Progenitor cell of endocrine pancreas (in vitro differentiated cells): ENCODE results near the gene EXD3. TPM values are rescaled to one million over a fixed set of nuclear protein-coding genes. Genes with fewer than 3 reads are reported as not detected.
A peak's percentile ranks its signal among the peaks of the same experiment; 100 is the strongest.
"Not testable (repeated sequence)": the region's sequence is repeated elsewhere in the genome, so short reads cannot be mapped to it uniquely, and the experiment has no call there.

ENCODE experiments used
- DNase-seq: peaks from one replicate; pipeline ENCODE4 v3.0.0; 2021; ENCODE audit warnings: low spot score; ENCODE audit not compliant: unreplicated experiment
- H3K27ac Mint-ChIP-seq: 2 replicates; pipeline ENCODE4 v1.8.0; 2021; ENCODE audit warnings: mild to moderate bottlenecking, moderate library complexity, mixed read lengths
- H3K27me3 Mint-ChIP-seq: 2 replicates; pipeline ENCODE4 v1.8.0; 2021; ENCODE audit warnings: mixed read lengths
- H3K36me3 Mint-ChIP-seq: 2 replicates; pipeline ENCODE4 v1.8.0; 2022; ENCODE audit warnings: mixed read lengths; ENCODE audit not compliant: insufficient read depth
- H3K4me1 Mint-ChIP-seq: 2 replicates; pipeline ENCODE4 v1.8.0; 2021; ENCODE audit warnings: low read depth, mixed read lengths
- H3K4me3 Mint-ChIP-seq: 2 replicates; pipeline ENCODE4 v1.8.0; 2021; ENCODE audit warnings: low read depth, mild to moderate bottlenecking, moderate library complexity, mixed read lengths
- H3K9me3 Mint-ChIP-seq: 2 replicates; pipeline ENCODE4 v1.8.0; 2021; ENCODE audit warnings: low read depth, mixed read lengths
- total RNA-seq: library from RNA; stranded (reverse); gene quantifications from 2 replicates; pipeline ENCODE4 v1.2.1, GENCODE V29; 2021
- TF ChIP-seq, protein P1 (sequence below): fragments of 200-600 bp; sonication (generic); IDR thresholded peaks from one replicate; pipeline ENCODE4 v1.5.0; 2021; ENCODE audit warnings: antibody characterized with exemption, mild to moderate bottlenecking; ENCODE audit not compliant: unreplicated experiment

EXD3 gene
- total RNA-seq, 1 donor from 2014 or later, result 31.7 TPM

DNA sequence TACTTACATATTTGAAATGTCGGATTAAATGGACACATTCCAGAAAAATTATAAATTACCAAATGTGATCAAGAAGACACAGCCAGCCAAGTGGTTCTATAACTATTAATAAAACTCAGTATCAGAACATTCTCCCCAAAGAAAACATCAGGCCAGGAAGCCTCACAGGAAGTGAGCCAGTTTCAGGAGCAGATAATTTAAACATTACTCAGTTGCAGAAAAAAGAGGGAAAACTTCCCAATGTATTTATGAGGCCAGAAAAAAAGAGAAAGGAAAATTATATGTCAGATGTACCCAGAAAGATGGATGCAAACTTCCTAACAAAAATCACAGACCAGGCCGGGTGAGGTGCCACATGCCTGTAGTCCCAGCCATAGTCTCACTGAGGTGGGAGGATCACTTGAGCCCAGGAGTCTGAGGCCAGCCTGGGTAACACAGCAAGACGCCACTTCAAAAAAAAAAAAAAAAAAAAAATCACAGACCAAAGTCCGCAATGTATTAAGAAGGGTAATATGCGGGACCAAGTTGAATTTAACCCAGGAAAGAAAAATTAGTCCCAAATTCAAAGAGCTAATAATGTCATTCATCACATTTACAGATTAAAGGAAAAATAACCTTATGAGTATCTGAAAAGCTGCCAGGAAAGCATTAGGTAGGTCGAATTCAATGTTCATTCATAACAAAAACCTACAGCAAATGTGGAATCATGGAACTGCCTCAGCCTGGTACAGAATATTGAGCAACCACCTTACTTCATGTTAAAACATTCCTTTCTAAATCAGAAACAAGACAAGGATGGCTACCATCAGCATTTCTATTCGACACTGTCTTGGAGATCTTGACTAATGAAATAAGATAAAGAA is 83.7 kb downstream of the EXD3 start:
- TF ChIP-seq, protein P1, sequence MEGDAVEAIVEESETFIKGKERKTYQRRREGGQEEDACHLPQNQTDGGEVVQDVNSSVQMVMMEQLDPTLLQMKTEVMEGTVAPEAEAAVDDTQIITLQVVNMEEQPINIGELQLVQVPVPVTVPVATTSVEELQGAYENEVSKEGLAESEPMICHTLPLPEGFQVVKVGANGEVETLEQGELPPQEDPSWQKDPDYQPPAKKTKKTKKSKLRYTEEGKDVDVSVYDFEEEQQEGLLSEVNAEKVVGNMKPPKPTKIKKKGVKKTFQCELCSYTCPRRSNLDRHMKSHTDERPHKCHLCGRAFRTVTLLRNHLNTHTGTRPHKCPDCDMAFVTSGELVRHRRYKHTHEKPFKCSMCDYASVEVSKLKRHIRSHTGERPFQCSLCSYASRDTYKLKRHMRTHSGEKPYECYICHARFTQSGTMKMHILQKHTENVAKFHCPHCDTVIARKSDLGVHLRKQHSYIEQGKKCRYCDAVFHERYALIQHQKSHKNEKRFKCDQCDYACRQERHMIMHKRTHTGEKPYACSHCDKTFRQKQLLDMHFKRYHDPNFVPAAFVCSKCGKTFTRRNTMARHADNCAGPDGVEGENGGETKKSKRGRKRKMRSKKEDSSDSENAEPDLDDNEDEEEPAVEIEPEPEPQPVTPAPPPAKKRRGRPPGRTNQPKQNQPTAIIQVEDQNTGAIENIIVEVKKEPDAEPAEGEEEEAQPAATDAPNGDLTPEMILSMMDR, result no peak
- H3K4me1 Mint-ChIP-seq, result no peaks in the 10 kb centered on the region
- no peak for DNase-seq
- no peak overlapping the region for H3K27ac Mint-ChIP-seq
- peaks cover 39% of the 10 kb centered on the region for H3K36me3 Mint-ChIP-seq
- no peak overlapping the region for H3K4me3 Mint-ChIP-seq
- no peaks in the 10 kb centered on the region for H3K27me3 Mint-ChIP-seq
- peaks cover 11% of the 10 kb centered on the region for H3K9me3 Mint-ChIP-seq

DNA sequence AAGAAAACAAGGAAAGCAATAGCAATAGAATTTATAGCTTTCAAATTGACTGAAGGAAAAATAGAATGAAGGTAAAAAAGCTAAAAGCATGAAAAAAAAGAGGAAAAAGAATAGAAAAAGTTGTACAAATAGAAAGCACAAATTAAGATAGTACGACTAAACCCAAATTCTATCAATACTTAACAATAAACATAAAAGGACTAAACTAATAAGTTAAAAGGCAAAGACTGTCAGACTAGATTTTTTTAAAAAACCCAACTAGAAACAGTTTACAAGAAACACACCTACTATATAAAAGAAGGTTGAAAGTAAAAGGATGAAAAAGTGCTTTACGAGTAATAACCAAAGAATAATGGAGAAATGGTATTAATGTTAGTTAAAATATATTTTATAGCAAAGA is 86.2 kb downstream of the EXD3 start:
- H3K27ac Mint-ChIP-seq, result no peak overlapping the region
- peaks cover 33% of the 10 kb centered on the region for H3K36me3 Mint-ChIP-seq
- no peak for DNase-seq
- no peaks in the 10 kb centered on the region for H3K27me3 Mint-ChIP-seq
- TF ChIP-seq, protein P1, result no peak
- peaks cover 14% of the 10 kb centered on the region for H3K9me3 Mint-ChIP-seq
- H3K4me3 Mint-ChIP-seq, result no peak overlapping the region
- H3K4me1 Mint-ChIP-seq, result no peaks in the 10 kb centered on the region

DNA sequence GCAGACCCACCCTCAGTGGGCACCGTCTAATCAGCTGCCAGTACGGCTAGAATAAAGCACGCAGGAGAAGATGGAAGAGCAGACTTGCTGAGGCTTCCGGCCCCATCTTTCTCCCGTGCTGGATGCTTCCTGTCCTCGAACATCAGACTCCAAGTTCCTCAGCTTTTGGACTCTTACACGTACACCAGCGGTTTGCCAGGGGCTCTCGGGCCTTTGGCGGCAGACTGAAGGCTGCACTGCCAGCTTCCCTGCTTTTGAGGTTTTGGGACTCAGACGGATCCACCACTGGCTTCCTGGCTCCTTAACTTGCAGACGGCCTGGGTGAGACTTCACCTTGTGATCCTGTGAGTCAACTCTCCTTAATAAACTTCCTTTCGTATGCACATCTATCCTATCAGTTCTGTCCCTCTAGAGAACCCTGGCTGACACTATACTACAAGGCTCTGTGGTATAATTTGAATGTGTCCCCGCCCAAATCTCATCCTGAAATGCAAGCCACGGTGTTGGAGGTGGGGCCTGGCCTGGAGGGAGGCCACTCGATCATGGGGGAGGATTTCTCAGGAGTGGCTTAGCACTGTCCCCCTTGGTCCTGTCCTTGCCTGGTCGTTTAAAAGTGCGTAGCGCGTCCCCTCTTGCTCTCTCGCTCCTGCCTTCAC is 89.8 kb downstream of the EXD3 start:
- TF ChIP-seq, protein P1, result no peak
- no peaks in the 10 kb centered on the region for H3K4me1 Mint-ChIP-seq
- no peak overlapping the region for H3K27ac Mint-ChIP-seq
- H3K4me3 Mint-ChIP-seq, result no peak overlapping the region
- H3K36me3 Mint-ChIP-seq, result peaks cover 22% of the 10 kb centered on the region
- no peak for DNase-seq
- H3K27me3 Mint-ChIP-seq, result no peaks in the 10 kb centered on the region
- H3K9me3 Mint-ChIP-seq, result peaks cover 11% of the 10 kb centered on the region

DNA sequence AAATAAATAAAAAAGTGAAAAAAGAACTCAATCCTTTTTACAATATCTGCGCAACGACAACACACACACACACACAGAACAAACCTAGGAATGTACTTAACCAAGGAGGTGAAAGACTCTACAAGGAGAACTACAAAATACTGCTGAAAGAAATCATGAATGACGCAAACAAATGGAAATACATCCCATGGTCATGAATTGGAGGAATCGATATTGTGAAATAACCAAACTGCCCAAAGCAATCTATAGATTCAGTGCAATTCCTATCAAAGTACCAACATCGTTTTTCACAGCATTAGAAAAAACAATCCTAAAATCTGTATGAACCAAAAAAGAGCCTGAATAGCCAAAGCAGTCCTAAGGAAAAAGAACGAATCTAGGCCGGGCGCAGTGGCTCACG is 91.0 kb downstream of the EXD3 start:
- no peak for DNase-seq
- no peaks in the 10 kb centered on the region for H3K4me1 Mint-ChIP-seq

DNA sequence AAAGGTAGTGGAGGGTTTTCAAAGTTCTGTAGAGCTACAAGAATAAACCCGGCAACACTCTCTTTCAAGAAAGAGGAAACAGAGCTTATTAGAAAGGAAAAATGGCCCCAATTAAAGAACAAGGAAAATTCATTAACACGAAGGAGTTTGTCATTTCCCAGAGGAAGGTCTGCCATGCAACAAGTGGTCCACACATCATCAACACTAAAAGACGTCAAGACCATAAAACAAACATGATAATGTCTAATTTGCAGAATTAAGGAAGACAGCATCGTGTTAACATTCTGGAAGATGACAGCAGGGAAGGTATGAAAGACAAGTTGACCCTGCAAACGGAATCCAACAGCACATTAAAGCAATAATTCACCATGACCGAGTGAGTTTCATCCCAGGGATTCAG is 92.3 kb downstream of the EXD3 start:
- TF ChIP-seq, protein P1, result no peak
- H3K27ac Mint-ChIP-seq, result peak overlapping the region; percentile 1

More for the DNA sequence above, 91.0 kb downstream of the EXD3 start:
- H3K36me3 Mint-ChIP-seq, result peaks cover 21% of the 10 kb centered on the region
- H3K4me3 Mint-ChIP-seq, result no peak overlapping the region
- TF ChIP-seq, protein P1, result no peak
- H3K27ac Mint-ChIP-seq, result no peak overlapping the region
- peaks cover 11% of the 10 kb centered on the region for H3K9me3 Mint-ChIP-seq
- no peaks in the 10 kb centered on the region for H3K27me3 Mint-ChIP-seq

DNA sequence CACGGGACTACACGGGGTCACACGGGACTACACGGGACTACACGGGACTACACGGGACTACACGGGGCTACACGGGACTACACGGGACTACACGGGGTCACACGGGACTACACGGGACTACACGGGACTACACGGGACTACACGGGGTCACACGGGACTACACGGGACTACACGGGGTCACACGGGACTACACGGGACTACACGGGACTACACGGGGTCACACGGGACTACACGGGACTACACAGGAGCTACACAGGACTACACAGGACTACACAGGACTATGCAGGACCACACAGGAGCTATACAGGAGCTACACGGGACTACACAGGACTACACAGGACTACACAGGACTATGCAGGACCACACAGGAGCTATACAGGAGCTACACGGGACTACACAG is 93.4 kb downstream of the EXD3 start:
- H3K4me1 Mint-ChIP-seq, H3K4me3 Mint-ChIP-seq, H3K9me3 Mint-ChIP-seq, H3K27me3 Mint-ChIP-seq, H3K27ac Mint-ChIP-seq, DNase-seq, H3K36me3 Mint-ChIP-seq: not testable (repeated sequence)

More for the DNA sequence above, 92.3 kb downstream of the EXD3 start:
- no peak for DNase-seq
- H3K4me1 Mint-ChIP-seq, result no peaks in the 10 kb centered on the region
- H3K27me3 Mint-ChIP-seq, result no peaks in the 10 kb centered on the region
- H3K9me3 Mint-ChIP-seq, result peaks cover 3% of the 10 kb centered on the region
- no peak overlapping the region for H3K4me3 Mint-ChIP-seq
- peaks cover 11% of the 10 kb centered on the region for H3K36me3 Mint-ChIP-seq

DNA sequence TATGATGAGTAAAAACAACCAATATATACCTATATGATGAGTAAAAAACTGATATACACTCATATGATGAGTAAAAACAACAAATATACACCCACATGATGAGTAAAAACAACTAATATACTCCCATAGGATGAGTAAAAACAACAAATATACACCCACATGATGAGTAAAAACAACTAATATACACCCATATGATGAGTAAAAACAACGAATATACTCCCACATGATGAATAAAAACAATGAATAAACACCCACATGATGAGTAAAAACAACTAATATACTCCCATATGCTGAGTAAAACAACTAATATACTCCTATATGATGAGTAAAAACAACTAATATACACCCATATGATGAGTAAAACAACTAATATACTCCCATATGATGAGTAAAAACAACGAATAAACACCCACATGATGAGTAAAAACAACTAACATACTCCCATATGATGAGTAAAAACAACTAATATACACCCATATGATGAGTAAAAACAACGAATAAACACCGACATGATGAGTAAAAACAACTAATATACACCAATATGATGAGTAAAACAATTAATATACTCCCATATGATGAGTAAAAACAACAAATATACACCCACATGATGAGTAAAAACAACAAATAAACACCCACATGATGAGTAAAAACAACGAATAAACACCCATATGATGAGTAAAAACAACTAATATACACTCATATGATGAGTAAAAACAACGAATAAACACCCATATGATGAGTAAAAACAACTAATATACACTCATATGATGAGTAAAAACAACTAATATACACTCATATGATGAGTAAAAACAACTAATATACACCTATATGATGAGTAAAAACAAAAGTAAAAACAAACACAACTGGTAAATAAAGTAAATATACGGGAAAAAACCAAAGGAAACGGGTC is 95.1 kb downstream of the EXD3 start:
- not testable (repeated sequence) for H3K4me1 Mint-ChIP-seq, DNase-seq, H3K27me3 Mint-ChIP-seq, H3K9me3 Mint-ChIP-seq, H3K4me3 Mint-ChIP-seq, H3K36me3 Mint-ChIP-seq
- peak overlapping the region; percentile 94 for H3K27ac Mint-ChIP-seq
